K562 (cell line): ENCODE results near the gene MRPL52.
A peak's percentile ranks its signal among the peaks of the same experiment; 100 is the strongest.

Source experiments
- IFI16 ChIP-seq: fragments of 250-450 bp; sonication (Bioruptor Pico); IDR thresholded peaks from 2 replicates; pipeline ENCODE4 v2.1.2; 2022; ENCODE audit warnings: mild to moderate bottlenecking, inconsistent platforms
- KLF10 ChIP-seq: fragments of 250-450 bp; sonication (Bioruptor Pico); IDR thresholded peaks from 2 replicates; pipeline ENCODE4 v1.6.1; 2021; ENCODE audit warnings: matching md5 sums
- LEF1 ChIP-seq: fragments of 450-650 bp; IDR thresholded peaks from 2 replicates; pipeline ENCODE4 v1.6.1; 2016; ENCODE audit warnings: mild to moderate bottlenecking
- MXI1 ChIP-seq: IDR thresholded peaks from 2 replicates; pipeline ENCODE4 v1.6.1; 2011; ENCODE audit warnings: low read depth, mild to moderate bottlenecking, improper control_type of control experiment, low read length
- NFIC ChIP-seq: fragments of 450-650 bp; IDR thresholded peaks from 2 replicates; pipeline ENCODE4 v1.6.1; 2017; ENCODE audit warnings: mild to moderate bottlenecking, inconsistent platforms
- NR4A1 ChIP-seq, 2 experiments: fragments of 250-450 bp in 1 of 2; fragments of 450-650 bp in 1 of 2; sonication (Bioruptor Pico) in 1 of 2; IDR thresholded peaks; 2 replicates each; pipeline versions ENCODE4 v1.4.0 to v1.6.1; 2016 to 2020; ENCODE audit warnings: mild to moderate bottlenecking in 2 of 2, missing compliant biosample characterization in 1 of 2, missing genetic modification characterization in 1 of 2, moderate library complexity in 1 of 2
- NRF1 ChIP-seq, 2 experiments: fragments of 450-650 bp; IDR thresholded peaks in 1 of 2; conservative IDR thresholded peaks in 1 of 2; 2 replicates each; pipeline ENCODE4 v1.6.1; 2014; ENCODE audit warnings: mild to moderate bottlenecking in 2 of 2
- RCOR1 ChIP-seq, 2 experiments: IDR thresholded peaks; 2 replicates each; pipeline ENCODE4 v1.6.1; 2012; ENCODE audit warnings: low read depth in 2 of 2, low read length in 2 of 2, borderline replicate concordance in 1 of 2, improper control_type of control experiment in 1 of 2
- RNF219 ChIP-seq: fragments of 250-450 bp; sonication (Bioruptor Pico); IDR thresholded peaks from 2 replicates; pipeline ENCODE4 v1.5.0; 2022; ENCODE audit warnings: mild to moderate bottlenecking
- SRF ChIP-seq, 2 experiments: fragments of 250-450, 450-650 bp in 1 of 2; sonication (Bioruptor Pico) in 1 of 2; sonication (generic) in 1 of 2; formaldehyde crosslinking; IDR thresholded peaks; 2 replicates each; pipeline versions ENCODE4 v1.5.0 to v1.5.1; 2020 to 2022; ENCODE audit warnings: mild to moderate bottlenecking in 1 of 2, missing genetic modification reagents in 1 of 2
- ZC3H11A ChIP-seq: IDR thresholded peaks from 2 replicates; pipeline ENCODE4 v1.6.1; 2012; ENCODE audit warnings: low read depth, low read length, improper control_type of control experiment
- ZNF217 ChIP-seq: sonication (generic); formaldehyde crosslinking; IDR thresholded peaks from 2 replicates; pipeline ENCODE4 v1.8.0; 2022; ENCODE audit warnings: mild to moderate bottlenecking, missing genetic modification reagents
- TF ChIP-seq, protein P1 (sequence below), 2 experiments: fragments of 450-650 bp; formaldehyde crosslinking in 1 of 2; IDR thresholded peaks; 2 replicates each; pipeline versions ENCODE4 v1.4.0 to v1.6.1; 2014 to 2020; ENCODE audit warnings: mild to moderate bottlenecking in 2 of 2, borderline replicate concordance in 1 of 2, low read depth in 1 of 2

DNA sequence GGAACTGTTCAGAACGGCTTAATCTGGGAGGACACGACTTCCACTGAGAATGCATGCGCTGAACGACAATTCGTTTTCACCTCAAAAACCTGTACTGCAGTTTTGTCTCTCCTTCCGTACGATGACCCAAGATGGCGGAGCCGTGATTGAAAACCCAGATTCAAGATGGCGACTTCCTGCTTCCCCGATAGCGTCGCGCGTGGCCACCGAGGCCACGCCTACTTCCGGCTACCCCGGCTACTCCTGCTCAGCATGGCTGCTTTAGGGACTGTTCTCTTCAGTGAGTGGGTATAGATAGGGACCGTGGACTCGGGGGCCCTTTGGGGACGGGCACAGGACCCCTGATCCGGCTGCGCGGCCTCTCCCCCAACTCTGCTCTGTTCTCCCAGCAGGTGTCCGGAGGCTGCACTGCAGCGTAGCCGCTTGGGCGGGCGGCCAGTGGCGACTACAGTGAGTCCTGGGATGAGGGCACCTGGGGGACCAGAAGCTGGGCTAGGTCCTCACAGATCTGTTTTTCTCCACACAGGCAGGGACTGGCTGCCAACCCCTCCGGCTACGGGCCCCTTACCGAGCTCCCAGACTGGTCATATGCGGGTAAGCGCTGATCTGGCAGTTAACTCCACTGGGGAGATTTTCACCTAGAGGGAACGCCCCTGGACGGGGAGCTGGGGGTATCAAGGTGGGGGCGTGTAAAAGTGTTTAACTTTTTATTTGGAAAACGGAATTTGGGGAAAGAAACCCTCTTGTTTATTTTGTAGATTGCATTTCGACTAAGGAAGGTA, at the start of gene MRPL52:
- peak; percentile 44 to 60; a peak in 3 of 4 replicates for TF ChIP-seq RCOR1 (IDR thresholded peaks at IDR 0.05; ENCODE audit: borderline replicate concordance in 1 of 2, low read depth in 2 of 2, low read length in 2 of 2)
- TF ChIP-seq RNF219 (CRISPR knock-in tag), result no peak
- TF ChIP-seq, protein P1, sequence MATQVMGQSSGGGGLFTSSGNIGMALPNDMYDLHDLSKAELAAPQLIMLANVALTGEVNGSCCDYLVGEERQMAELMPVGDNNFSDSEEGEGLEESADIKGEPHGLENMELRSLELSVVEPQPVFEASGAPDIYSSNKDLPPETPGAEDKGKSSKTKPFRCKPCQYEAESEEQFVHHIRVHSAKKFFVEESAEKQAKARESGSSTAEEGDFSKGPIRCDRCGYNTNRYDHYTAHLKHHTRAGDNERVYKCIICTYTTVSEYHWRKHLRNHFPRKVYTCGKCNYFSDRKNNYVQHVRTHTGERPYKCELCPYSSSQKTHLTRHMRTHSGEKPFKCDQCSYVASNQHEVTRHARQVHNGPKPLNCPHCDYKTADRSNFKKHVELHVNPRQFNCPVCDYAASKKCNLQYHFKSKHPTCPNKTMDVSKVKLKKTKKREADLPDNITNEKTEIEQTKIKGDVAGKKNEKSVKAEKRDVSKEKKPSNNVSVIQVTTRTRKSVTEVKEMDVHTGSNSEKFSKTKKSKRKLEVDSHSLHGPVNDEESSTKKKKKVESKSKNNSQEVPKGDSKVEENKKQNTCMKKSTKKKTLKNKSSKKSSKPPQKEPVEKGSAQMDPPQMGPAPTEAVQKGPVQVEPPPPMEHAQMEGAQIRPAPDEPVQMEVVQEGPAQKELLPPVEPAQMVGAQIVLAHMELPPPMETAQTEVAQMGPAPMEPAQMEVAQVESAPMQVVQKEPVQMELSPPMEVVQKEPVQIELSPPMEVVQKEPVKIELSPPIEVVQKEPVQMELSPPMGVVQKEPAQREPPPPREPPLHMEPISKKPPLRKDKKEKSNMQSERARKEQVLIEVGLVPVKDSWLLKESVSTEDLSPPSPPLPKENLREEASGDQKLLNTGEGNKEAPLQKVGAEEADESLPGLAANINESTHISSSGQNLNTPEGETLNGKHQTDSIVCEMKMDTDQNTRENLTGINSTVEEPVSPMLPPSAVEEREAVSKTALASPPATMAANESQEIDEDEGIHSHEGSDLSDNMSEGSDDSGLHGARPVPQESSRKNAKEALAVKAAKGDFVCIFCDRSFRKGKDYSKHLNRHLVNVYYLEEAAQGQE (IDR thresholded peaks at IDR 0.05; ENCODE audit: borderline replicate concordance), result no peak
- TF ChIP-seq, protein P1 (CRISPR knock-in tag; IDR thresholded peaks at IDR 0.05; ENCODE audit: low read depth), result no peak
- TF ChIP-seq KLF10, result no peak
- no peak for TF ChIP-seq LEF1
- TF ChIP-seq MXI1, result peak; percentile 39; the same call in 1 of the 2 replicates
- TF ChIP-seq NFIC, result peak; percentile 53
- TF ChIP-seq ZNF217, result no peak
- no peak; the same call in 1 of the 2 replicates for TF ChIP-seq ZC3H11A
- peak; percentile 69 to 76 for TF ChIP-seq NRF1 (conservative IDR thresholded peaks at IDR 0.05 in 1 of 2, IDR thresholded peaks at IDR 0.05 in 1 of 2)
- TF ChIP-seq IFI16 (CRISPR knock-in tag), result no peak
- no peak for TF ChIP-seq SRF (CRISPR knock-in tag; IDR thresholded peaks at IDR 0.05)
- TF ChIP-seq NR4A1 (CRISPR knock-in tag; IDR thresholded peaks at IDR 0.05), result no peak
- no peak for TF ChIP-seq NR4A1 (tag; IDR thresholded peaks at IDR 0.05)
